Measurements from ENCODE around the gene ABCC8. TPM values are rescaled to one million over a fixed set of nuclear protein-coding genes. Genes with fewer than 3 reads are reported as not detected.

ABCC8 gene
- total RNA-seq, 1 donor: not detected

GRCh38 chr11:17513853-17514252, 37.2 kb upstream of the ABCC8 start:
- H3K4me3 ChIP-seq (ENCODE audit: low read depth, low read length): no peak overlapping the region
- DNase-seq (ENCODE audit: low read depth): no peak
- TF ChIP-seq CTCF (IDR thresholded peaks at IDR 0.05; ENCODE audit: insufficient read depth, low read depth, low read length): no peak

- TF ChIP-seq CTCF (IDR thresholded peaks at IDR 0.05; ENCODE audit: insufficient read depth, low read depth, low read length): no peak
- no peak for DNase-seq (ENCODE audit: low read depth)
- H3K4me3 ChIP-seq (ENCODE audit: low read depth, low read length): no peak overlapping the region
Measured at GRCh38 chr11:17512101-17512500, 35.5 kb upstream of the ABCC8 start.

GRCh38 chr11:17511571-17511970, 34.9 kb upstream of the ABCC8 start:
- DNase-seq (ENCODE audit: low read depth): no peak
- TF ChIP-seq CTCF (IDR thresholded peaks at IDR 0.05; ENCODE audit: insufficient read depth, low read depth, low read length): no peak
- no peak overlapping the region for H3K4me3 ChIP-seq (ENCODE audit: low read depth, low read length)

GRCh38 chr11:17510507-17511206, 34.0 kb upstream of the ABCC8 start:
- DNase-seq (ENCODE audit: low read depth): no peak

GRCh38 chr11:17508791-17509190, 32.1 kb upstream of the ABCC8 start:
- no peak for DNase-seq (ENCODE audit: low read depth)
- no peak overlapping the region for H3K4me3 ChIP-seq (ENCODE audit: low read depth, low read length)
- no peak for TF ChIP-seq CTCF (IDR thresholded peaks at IDR 0.05; ENCODE audit: insufficient read depth, low read depth, low read length)

More at GRCh38 chr11:17510507-17511206, 34.0 kb upstream of the ABCC8 start:
- H3K4me3 ChIP-seq (ENCODE audit: low read depth, low read length): no peak overlapping the region
- TF ChIP-seq CTCF (IDR thresholded peaks at IDR 0.05; ENCODE audit: insufficient read depth, low read depth, low read length): no peak

- no peak overlapping the region for H3K4me3 ChIP-seq (ENCODE audit: low read depth, low read length)
- no peak for TF ChIP-seq CTCF (IDR thresholded peaks at IDR 0.05; ENCODE audit: insufficient read depth, low read depth, low read length)
- no peak for DNase-seq (ENCODE audit: low read depth)
Measured at GRCh38 chr11:17508306-17508705, 31.7 kb upstream of the ABCC8 start.

GRCh38 chr11:17507773-17508172, 31.1 kb upstream of the ABCC8 start:
- no peak for DNase-seq (ENCODE audit: low read depth)
- no peak overlapping the region for H3K4me3 ChIP-seq (ENCODE audit: low read depth, low read length)
- no peak for TF ChIP-seq CTCF (IDR thresholded peaks at IDR 0.05; ENCODE audit: insufficient read depth, low read depth, low read length)
